Activated T-cell treated with anti-CD3 and anti-CD28 coated beads, Interleukin-2, amount 50 U/mL, for 4 hours (primary cell): ENCODE measurements around the gene BAHCC1. TPM values are rescaled to one million over a fixed set of nuclear protein-coding genes. Genes with fewer than 3 reads are reported as not detected.
A peak's percentile ranks its signal among the peaks of the same experiment; 100 is the strongest.

ENCODE experiments used
- ATAC-seq, 2 donors: fragments of 200-7000 bp; cut with Tn5 transposase; one replicate each; pipeline ENCODE4 v1.10.0; 2021
- DNase-seq: peaks from one replicate; pipeline ENCODE4 v3.0.0-alpha.2; 2020
- H3K27me3 Mint-ChIP-seq: one replicate; pipeline ENCODE4 v1.8.0; 2021; ENCODE audit warnings: low read depth, mixed read lengths
- H3K36me3 Mint-ChIP-seq: one replicate; pipeline ENCODE4 v1.8.0; 2022; ENCODE audit warnings: mixed read lengths; ENCODE audit not compliant: insufficient read depth
- H3K4me1 Mint-ChIP-seq: one replicate; pipeline ENCODE4 v1.8.0; 2021; ENCODE audit warnings: low read depth, mixed read lengths
- H3K4me3 Mint-ChIP-seq: one replicate; pipeline ENCODE4 v1.8.0; 2021; ENCODE audit warnings: mild to moderate bottlenecking, moderate library complexity, mixed read lengths
- H3K9me3 Mint-ChIP-seq: one replicate; pipeline ENCODE4 v1.8.0; 2021; ENCODE audit warnings: mixed read lengths
- total RNA-seq, 3 donors: library from RNA; stranded (reverse); gene quantifications; one replicate each; pipeline ENCODE4 v1.2.1, GENCODE V29; 2021

Gene BAHCC1
- total RNA-seq, 3 donors from 2014 or later = 0.08 to 0.19 (median 0.08) TPM

- peaks cover 3% of the 10 kb centered on the region for H3K27me3 Mint-ChIP-seq
Measured at GRCh38 chr17:81473019-81473418, 77.8 kb downstream of the BAHCC1 start.

GRCh38 chr17:81474958-81475357 lies 79.7 kb downstream of the BAHCC1 start:
- ATAC-seq (no peak), DNase-seq (no peak)
- no peaks in the 10 kb centered on the region for H3K9me3 Mint-ChIP-seq
- H3K36me3 Mint-ChIP-seq = no peaks in the 10 kb centered on the region
- H3K4me1 Mint-ChIP-seq = no peaks in the 10 kb centered on the region
- H3K27me3 Mint-ChIP-seq = peaks cover 8% of the 10 kb centered on the region
- no peak overlapping the region for H3K4me3 Mint-ChIP-seq

More at GRCh38 chr17:81473019-81473418, 77.8 kb downstream of the BAHCC1 start:
- Mint-ChIP-seq H3K9me3 (no peaks in the 10 kb centered on the region), H3K36me3 (no peaks in the 10 kb centered on the region), H3K4me3 (no peak overlapping the region), H3K4me1 (no peaks in the 10 kb centered on the region)
- DNase-seq (no peak), ATAC-seq (no peak)

GRCh38 chr17:81476097-81476496 lies 80.8 kb downstream of the BAHCC1 start:
- no peak for ATAC-seq
- H3K4me3 Mint-ChIP-seq = no peak overlapping the region
- H3K9me3 Mint-ChIP-seq = no peaks in the 10 kb centered on the region
- no peak for DNase-seq
- no peaks in the 10 kb centered on the region for H3K36me3 Mint-ChIP-seq
- peaks cover 2% of the 10 kb centered on the region for H3K4me1 Mint-ChIP-seq
- peaks cover 16% of the 10 kb centered on the region for H3K27me3 Mint-ChIP-seq

- Mint-ChIP-seq H3K9me3 (no peaks in the 10 kb centered on the region), H3K4me1 (peaks cover 3% of the 10 kb centered on the region), H3K36me3 (no peaks in the 10 kb centered on the region), H3K4me3 (no peak overlapping the region), H3K27me3 (peaks cover 17% of the 10 kb centered on the region)
- no peak for ATAC-seq
- DNase-seq = no peak
Measured at GRCh38 chr17:81476635-81477034, 81.4 kb downstream of the BAHCC1 start.

GRCh38 chr17:81477173-81477572 lies 81.9 kb downstream of the BAHCC1 start:
- Mint-ChIP-seq H3K4me1 (peaks cover 6% of the 10 kb centered on the region), H3K4me3 (no peak overlapping the region), H3K9me3 (no peaks in the 10 kb centered on the region), H3K36me3 (no peaks in the 10 kb centered on the region), H3K27me3 (peaks cover 22% of the 10 kb centered on the region)
- ATAC-seq = no peak
- DNase-seq = no peak

- Mint-ChIP-seq H3K9me3 (no peaks in the 10 kb centered on the region), H3K36me3 (no peaks in the 10 kb centered on the region), H3K27me3 (peaks cover 32% of the 10 kb centered on the region), H3K4me3 (no peak overlapping the region), H3K4me1 (peaks cover 8% of the 10 kb centered on the region)
- DNase-seq (no peak), ATAC-seq (no peak)
Measured at GRCh38 chr17:81478119-81478518, 82.9 kb downstream of the BAHCC1 start.

GRCh38 chr17:81479175-81480071 lies 84.2 kb downstream of the BAHCC1 start:
- Mint-ChIP-seq H3K4me3 (no peak overlapping the region), H3K9me3 (no peaks in the 10 kb centered on the region), H3K27me3 (peaks cover 34% of the 10 kb centered on the region), H3K4me1 (peaks cover 8% of the 10 kb centered on the region), H3K36me3 (no peaks in the 10 kb centered on the region)
- ATAC-seq = no peak
- DNase-seq = no peak

GRCh38 chr17:81480140-81481072 lies 85.1 kb downstream of the BAHCC1 start:
- H3K4me1 Mint-ChIP-seq = peaks cover 8% of the 10 kb centered on the region
- H3K9me3 Mint-ChIP-seq = no peaks in the 10 kb centered on the region
- no peak overlapping the region for H3K4me3 Mint-ChIP-seq

GRCh38 chr17:81481073-81481799 lies 86.0 kb downstream of the BAHCC1 start:
- Mint-ChIP-seq H3K4me3 (no peak overlapping the region), H3K4me1 (peaks cover 12% of the 10 kb centered on the region), H3K27me3 (peaks cover 34% of the 10 kb centered on the region), H3K36me3 (no peaks in the 10 kb centered on the region), H3K9me3 (no peaks in the 10 kb centered on the region)
- DNase-seq (peak; percentile 61), ATAC-seq (peak; percentile 52 to 55)

More at GRCh38 chr17:81480140-81481072, 85.1 kb downstream of the BAHCC1 start:
- Mint-ChIP-seq H3K27me3 (peaks cover 34% of the 10 kb centered on the region), H3K36me3 (no peaks in the 10 kb centered on the region)
- no peak for ATAC-seq
- no peak for DNase-seq

- DNase-seq (no peak), ATAC-seq (no peak)
- H3K36me3 Mint-ChIP-seq = no peaks in the 10 kb centered on the region
- H3K4me3 Mint-ChIP-seq = peak overlapping the region; percentile 58
- peaks cover 34% of the 10 kb centered on the region for H3K27me3 Mint-ChIP-seq
- no peaks in the 10 kb centered on the region for H3K9me3 Mint-ChIP-seq
- peaks cover 12% of the 10 kb centered on the region for H3K4me1 Mint-ChIP-seq
Measured at GRCh38 chr17:81481815-81482505, 86.7 kb downstream of the BAHCC1 start.

- Mint-ChIP-seq H3K4me3 (no peak overlapping the region), H3K4me1 (peaks cover 12% of the 10 kb centered on the region), H3K27me3 (peaks cover 36% of the 10 kb centered on the region), H3K9me3 (no peaks in the 10 kb centered on the region), H3K36me3 (no peaks in the 10 kb centered on the region)
- ATAC-seq (no peak), DNase-seq (no peak)
Measured at GRCh38 chr17:81482673-81483072, 87.4 kb downstream of the BAHCC1 start.

- peak overlapping the region; percentile 8 for H3K4me3 Mint-ChIP-seq
Measured at GRCh38 chr17:81483085-81483861, 88.0 kb downstream of the BAHCC1 start.

GRCh38 chr17:81483862-81484194 lies 88.6 kb downstream of the BAHCC1 start:
- ATAC-seq (peak in 1 of 2 donors; percentile 0), DNase-seq (no peak)
- H3K4me3 Mint-ChIP-seq = peak overlapping the region; percentile 33
- H3K27me3 Mint-ChIP-seq = peaks cover 32% of the 10 kb centered on the region
- peaks cover 12% of the 10 kb centered on the region for H3K4me1 Mint-ChIP-seq
- H3K9me3 Mint-ChIP-seq = no peaks in the 10 kb centered on the region
- no peaks in the 10 kb centered on the region for H3K36me3 Mint-ChIP-seq

More at GRCh38 chr17:81483085-81483861, 88.0 kb downstream of the BAHCC1 start:
- Mint-ChIP-seq H3K36me3 (no peaks in the 10 kb centered on the region), H3K9me3 (no peaks in the 10 kb centered on the region), H3K4me1 (peaks cover 12% of the 10 kb centered on the region), H3K27me3 (peaks cover 32% of the 10 kb centered on the region)
- no peak for DNase-seq
- ATAC-seq = no peak
